Measurements from ENCODE around the gene GNPNAT1. TPM values are rescaled to one million over a fixed set of nuclear protein-coding genes. Genes with fewer than 3 reads are reported as not detected.
A peak's percentile ranks its signal among the peaks of the same experiment; 100 is the strongest.
"Not testable (repeated sequence)": the region's sequence is repeated elsewhere in the genome, so short reads cannot be mapped to it uniquely, and the experiment has no call there.

GNPNAT1 gene
- total RNA-seq, 2 experiments from 2014 or later: 15.5 to 29.3 TPM

- intact Hi-C loops (cut with micrococcal nuclease; ENCODE audit: unreplicated experiment): loop anchor here (1.0 to 5.0 kb wide), 3 partner anchors 23 to 178 kb away; partner anchors contain the start of genes ERO1A, GPR137C, PSMC6 and TXNDC16
- Histone ChIP-seq H3K9me3 (ENCODE audit: low read length) (no peaks in the 10 kb centered on the region), H3K79me2 (ENCODE audit: insufficient read depth, low read depth, low read length) (peaks cover 15% of the 10 kb centered on the region), H3K4me2 (ENCODE audit: low read length) (peak within 1 kb of the TSS; percentile 90), H3K36me3 (ENCODE audit: insufficient read depth, low read length) (peaks cover 58% of the 10 kb centered on the region), H3K9me2 (ENCODE audit: insufficient read depth, low read length) (no peaks in the 10 kb centered on the region), H2AFZ (ENCODE audit: low read length) (peak within 1 kb of the TSS; percentile 59), H4K20me1 (ENCODE audit: insufficient read depth, low read length) (no peaks in the 10 kb centered on the region), H3K27ac (ENCODE audit: low read depth, low read length, poor library complexity, severe bottlenecking) (peak within 1 kb of the TSS; percentile 47), H3K4me3 (ENCODE audit: low read depth, low read length, poor library complexity, severe bottlenecking) (peak within 1 kb of the TSS; percentile 90), H3K4me1 (ENCODE audit: insufficient read depth, low read length, poor library complexity, severe bottlenecking) (peaks cover 15% of the 10 kb centered on the region)
- ChIA-PET CTCF (ENCODE audit: unreplicated experiment) (interaction anchor here (0.6 kb wide), 1 partner anchor 86 kb away, joined by 3 read pairs; no protein-coding TSS in a partner anchor), POLR2A (interaction anchor here (0.6 to 2.2 kb wide), 6 partner anchors 10 to 383 kb away, joined by 3 to 13 read pairs (median 4); no protein-coding TSS in a partner anchor)
- TF ChIP-seq CTCF (conservative IDR thresholded peaks at IDR 0.05; ENCODE audit: low read length): no peak
- BruUV-seq (replicated peaks): no TSS peak
- DNase-seq (ENCODE audit: low spot score): peak; percentile 98
Observed at GRCh38 chr14:52729925-52730708, 61.3 kb downstream of the GNPNAT1 start, which contains the start of gene STYX. Gene STYX (plus strand): TSS chr14:52730166. CDS start chr14:52730475, 309 bp downstream.

- BruUV-seq (replicated peaks): no TSS peak
- peak overlapping the region; percentile 79 for H3K4me2 ChIP-seq (ENCODE audit: low read length)
- H3K79me2 ChIP-seq (ENCODE audit: insufficient read depth, low read depth, low read length): peaks cover 15% of the 10 kb centered on the region
- H3K4me1 ChIP-seq (ENCODE audit: insufficient read depth, low read length, poor library complexity, severe bottlenecking): peaks cover 16% of the 10 kb centered on the region
- peaks cover 63% of the 10 kb centered on the region for H3K36me3 ChIP-seq (ENCODE audit: insufficient read depth, low read length)
- no peaks in the 10 kb centered on the region for H3K9me2 ChIP-seq (ENCODE audit: insufficient read depth, low read length)
- CTCF ChIA-PET (ENCODE audit: unreplicated experiment): interaction anchor here (0.6 kb wide), 1 partner anchor 86 kb away, joined by 3 read pairs; no protein-coding TSS in a partner anchor
- no peak for DNase-seq (ENCODE audit: low spot score)
- intact Hi-C loops (cut with micrococcal nuclease; ENCODE audit: unreplicated experiment): loop anchor here (1.0 kb wide), 1 partner anchor 34 kb away; the partner anchor contains the start of gene ERO1A
- H3K9me3 ChIP-seq (ENCODE audit: low read length): no peaks in the 10 kb centered on the region
- peak overlapping the region; percentile 59 for H3K4me3 ChIP-seq (ENCODE audit: low read depth, low read length, poor library complexity, severe bottlenecking)
- H3K27ac ChIP-seq (ENCODE audit: low read depth, low read length, poor library complexity, severe bottlenecking): peak overlapping the region; percentile 9
- no peaks in the 10 kb centered on the region for H4K20me1 ChIP-seq (ENCODE audit: insufficient read depth, low read length)
- no peak for TF ChIP-seq EZH2phosphoT487 (IDR thresholded peaks at IDR 0.05; ENCODE audit: borderline replicate concordance, low read depth, low read length)
- no peak for TF ChIP-seq CTCF (conservative IDR thresholded peaks at IDR 0.05; ENCODE audit: low read length)
- POLR2A ChIA-PET: interaction anchor here (0.6 to 2.2 kb wide), 6 partner anchors 9 to 384 kb away, joined by 3 to 13 read pairs (median 4); no protein-coding TSS in a partner anchor
- no peak overlapping the region for H2AFZ ChIP-seq (ENCODE audit: low read length)
Observed at GRCh38 chr14:52729585-52729924, 61.9 kb downstream of the GNPNAT1 start.

DNA sequence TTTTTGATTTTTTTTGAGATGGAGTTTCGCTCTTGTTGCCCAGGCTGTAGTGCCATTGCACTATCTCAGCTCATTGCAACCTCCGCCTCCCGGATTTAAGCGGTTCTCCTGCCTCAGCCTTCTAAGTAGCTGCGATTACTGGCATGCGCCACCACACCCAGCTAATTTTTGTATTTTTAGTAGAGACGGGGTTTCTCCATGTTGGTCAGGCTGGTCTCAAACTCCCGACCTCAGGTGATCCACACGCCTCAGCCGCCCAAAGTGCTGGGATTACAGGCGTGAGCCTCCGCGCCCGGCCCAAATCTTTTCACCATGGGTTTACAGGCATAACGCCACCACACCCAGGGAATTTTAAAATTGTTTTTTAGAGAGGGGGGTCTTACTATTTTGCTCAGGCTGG is 62.4 kb downstream of the GNPNAT1 start:
- BruUV-seq (replicated peaks); DNase-seq (ENCODE audit: low spot score); H3K9me3 ChIP-seq (ENCODE audit: low read length); H2AFZ ChIP-seq (ENCODE audit: low read length); H3K9me2 ChIP-seq (ENCODE audit: insufficient read depth, low read length); H3K4me3 ChIP-seq (ENCODE audit: low read depth, low read length, poor library complexity, severe bottlenecking); H3K27ac ChIP-seq (ENCODE audit: low read depth, low read length, poor library complexity, severe bottlenecking); H4K20me1 ChIP-seq (ENCODE audit: insufficient read depth, low read length): not testable (repeated sequence)
- Histone ChIP-seq H3K4me1 (ENCODE audit: insufficient read depth, low read length, poor library complexity, severe bottlenecking) (peaks cover 22% of the 10 kb centered on the region), H3K4me2 (ENCODE audit: low read length) (peak overlapping the region; percentile 79; the same call in 1 of the 2 replicates), H3K79me2 (ENCODE audit: insufficient read depth, low read depth, low read length) (peaks cover 18% of the 10 kb centered on the region), H3K36me3 (ENCODE audit: insufficient read depth, low read length) (peaks cover 63% of the 10 kb centered on the region)
- POLR2A ChIA-PET: interaction anchor here (0.7 to 2.2 kb wide), 7 partner anchors 7 to 380 kb away, joined by 3 to 13 read pairs (median 3); partner anchors contain the start of gene PSMC6
- intact Hi-C loops (cut with micrococcal nuclease; ENCODE audit: unreplicated experiment): loop anchor here (1.0 kb wide), 1 partner anchor 34 kb away; the partner anchor contains the start of gene ERO1A
- CTCF ChIA-PET (ENCODE audit: unreplicated experiment): interaction anchor here (0.6 kb wide), 1 partner anchor 85 kb away, joined by 3 read pairs; no protein-coding TSS in a partner anchor

- Histone ChIP-seq H3K79me2 (ENCODE audit: insufficient read depth, low read depth, low read length) (peaks cover 22% of the 10 kb centered on the region), H4K20me1 (ENCODE audit: insufficient read depth, low read length) (peaks cover 14% of the 10 kb centered on the region; the same call in 1 of the 2 replicates), H3K36me3 (ENCODE audit: insufficient read depth, low read length) (peaks cover 65% of the 10 kb centered on the region), H3K4me1 (ENCODE audit: insufficient read depth, low read length, poor library complexity, severe bottlenecking) (peaks cover 37% of the 10 kb centered on the region)
- BruUV-seq (replicated peaks); H3K9me2 ChIP-seq (ENCODE audit: insufficient read depth, low read length); H2AFZ ChIP-seq (ENCODE audit: low read length); H3K9me3 ChIP-seq (ENCODE audit: low read length); H3K4me2 ChIP-seq (ENCODE audit: low read length); H3K4me3 ChIP-seq (ENCODE audit: low read depth, low read length, poor library complexity, severe bottlenecking); DNase-seq (ENCODE audit: low spot score); CTCF ChIA-PET (ENCODE audit: unreplicated experiment); intact Hi-C loops (cut with micrococcal nuclease; ENCODE audit: unreplicated experiment); H3K27ac ChIP-seq (ENCODE audit: low read depth, low read length, poor library complexity, severe bottlenecking): not testable (repeated sequence)
- POLR2A ChIA-PET: interaction anchor here (1.4 to 1.7 kb wide), 2 partner anchors 9 to 20 kb away, joined by 3 to 5 read pairs; partner anchors contain the start of gene PSMC6
Observed at GRCh38 chr14:52727509-52727908, 63.9 kb downstream of the GNPNAT1 start.
